Measurements from ENCODE around the gene EML1. TPM values are rescaled to one million over a fixed set of nuclear protein-coding genes. Genes with fewer than 3 reads are reported as not detected.

Gene EML1
- total and polyA plus RNA-seq, 2 of the 13 experiments (the other 11 are each of a cell fraction or from before 2014, with no cell fraction given), result 0.59 to 1.7 TPM

DNA sequence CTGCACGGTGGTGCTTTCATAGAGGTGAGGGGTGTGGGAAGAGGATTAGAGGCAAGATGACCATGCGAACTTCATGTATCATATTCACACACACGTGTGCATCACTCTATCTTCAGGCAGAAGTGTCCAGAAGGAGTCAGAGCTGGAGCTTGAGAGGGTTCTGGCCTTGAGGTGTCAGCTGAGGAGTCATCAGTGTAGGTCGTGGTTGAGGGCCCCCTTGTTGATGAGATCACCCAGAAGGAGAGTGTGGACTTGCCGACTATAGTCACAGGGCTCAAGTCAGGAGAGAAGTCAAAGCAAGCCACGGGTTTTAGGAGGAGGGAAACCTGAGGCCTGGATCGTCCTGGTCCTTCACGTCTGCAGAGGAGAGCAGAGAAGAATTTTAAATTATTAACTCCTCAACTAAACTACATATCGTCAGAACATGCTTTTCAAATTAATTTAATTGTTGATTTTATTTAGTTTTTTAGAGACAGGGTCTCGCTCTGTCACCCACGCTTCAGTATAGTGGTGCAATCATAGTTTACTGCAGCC, 25.4 kb downstream of the EML1 start (continued):
- no peak for TF ChIP-seq YEATS4 (CRISPR knock-in tag; IDR thresholded peaks at IDR 0.05; ENCODE audit: borderline replicate concordance)
- no peak for TF ChIP-seq TBL1XR1 (IDR thresholded peaks at IDR 0.05; ENCODE audit: borderline replicate concordance, low read length, partially characterized antibody)
- TF ChIP-seq, protein P1, sequence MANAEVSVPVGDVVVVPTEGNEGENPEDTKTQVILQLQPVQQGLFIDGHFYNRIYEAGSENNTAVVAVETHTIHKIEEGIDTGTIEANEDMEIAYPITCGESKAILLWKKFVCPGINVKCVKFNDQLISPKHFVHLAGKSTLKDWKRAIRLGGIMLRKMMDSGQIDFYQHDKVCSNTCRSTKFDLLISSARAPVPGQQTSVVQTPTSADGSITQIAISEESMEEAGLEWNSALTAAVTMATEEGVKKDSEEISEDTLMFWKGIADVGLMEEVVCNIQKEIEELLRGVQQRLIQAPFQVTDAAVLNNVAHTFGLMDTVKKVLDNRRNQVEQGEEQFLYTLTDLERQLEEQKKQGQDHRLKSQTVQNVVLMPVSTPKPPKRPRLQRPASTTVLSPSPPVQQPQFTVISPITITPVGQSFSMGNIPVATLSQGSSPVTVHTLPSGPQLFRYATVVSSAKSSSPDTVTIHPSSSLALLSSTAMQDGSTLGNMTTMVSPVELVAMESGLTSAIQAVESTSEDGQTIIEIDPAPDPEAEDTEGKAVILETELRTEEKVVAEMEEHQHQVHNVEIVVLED (CRISPR knock-in tag; IDR thresholded peaks at IDR 0.05; ENCODE audit: borderline replicate concordance), result no peak
- TF ChIP-seq HIVEP1 (CRISPR knock-in tag; IDR thresholded peaks at IDR 0.05), result no peak

DNA sequence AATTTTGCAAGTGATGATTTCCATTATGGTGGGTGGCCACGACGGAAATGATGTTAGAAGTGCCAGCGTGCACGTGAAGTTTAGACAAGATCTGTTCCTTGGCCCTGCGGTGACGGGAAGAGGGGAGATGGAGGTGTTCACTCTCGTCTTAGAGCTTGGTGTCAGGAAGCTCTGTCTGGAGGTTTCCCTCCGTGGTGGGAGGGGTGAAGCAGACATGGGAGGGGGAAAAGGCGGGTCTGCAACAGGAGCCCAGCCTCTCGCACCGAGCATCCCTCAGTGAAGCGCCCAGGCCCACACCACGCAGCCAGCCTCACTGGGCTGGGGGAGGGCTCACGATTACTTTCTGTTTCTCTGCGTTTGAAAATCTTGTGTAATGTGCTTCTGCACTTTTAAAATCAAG, 26.3 kb downstream of the EML1 start:
- H3K4me1 ChIP-seq (ENCODE audit: insufficient read depth, low read length), result no peaks in the 10 kb centered on the region
- BruUV-seq (replicated peaks), result no TSS peak
- no peak overlapping the region for H3K9ac ChIP-seq (ENCODE audit: insufficient read depth, low read depth, low read length)
- H3K27me3 ChIP-seq (ENCODE audit: control insufficient read depth in 1 of 2, insufficient read depth in 2 of 2, low read length in 2 of 2), result no peaks in the 10 kb centered on the region
- no peaks in the 10 kb centered on the region for H3K9me3 ChIP-seq (ENCODE audit: low read length)
- no peak overlapping the region for H3K27ac ChIP-seq (ENCODE audit: extremely low read length, insufficient read depth, low read length)
- no peak overlapping the region for H3K4me3 ChIP-seq (replicated peaks in 1 of 3; ENCODE audit: insufficient read depth in 1 of 3, low read depth in 2 of 3, low read length in 3 of 3)
- 61% methylated on average over 15 of the region's 15 CpGs for WGBS (ENCODE audit: low lambda C conversion rate)
- no peak for DNase-seq (ENCODE audit: low spot score)
- H4K20me1 ChIP-seq (ENCODE audit: insufficient read depth, low read length), result no peaks in the 10 kb centered on the region
- FAIRE-seq, result no peak
- H3K36me3 ChIP-seq (replicated peaks in 1 of 2; ENCODE audit: control insufficient read depth in 1 of 2, insufficient read depth in 2 of 2, low read length in 2 of 2), result no peaks in the 10 kb centered on the region
- no peak for ATAC-seq
- ChIA-PET POLR2A (no interaction called here), CTCF (ENCODE audit: low intra/inter-chr PET ratio, low total read pairs) (no interaction called here)
- no peak overlapping the region for H3K4me2 ChIP-seq (ENCODE audit: low read depth, low read length)
- in situ Hi-C loops (cut with HindIII; ENCODE audit: extremely low pct_ligation_motif_present, low pct_unique_long_range_greater_than_20kb), result no loop called here
- H3K79me2 ChIP-seq (ENCODE audit: insufficient read depth, low read length), result no peaks in the 10 kb centered on the region
- no peak for TF ChIP-seq ZNF766 (CRISPR knock-in tag; IDR thresholded peaks at IDR 0.05; ENCODE audit: borderline replicate concordance)
- TF ChIP-seq MEF2D (CRISPR knock-in tag; IDR thresholded peaks at IDR 0.05), result no peak
- TF ChIP-seq ZNF841 (CRISPR knock-in tag; IDR thresholded peaks at IDR 0.05; ENCODE audit: borderline replicate concordance), result no peak
- no peak for TF ChIP-seq ZNF17 (CRISPR knock-in tag; IDR thresholded peaks at IDR 0.05)
- TF ChIP-seq ZNF253 (CRISPR knock-in tag; IDR thresholded peaks at IDR 0.05; ENCODE audit: borderline replicate concordance), result no peak
- TF ChIP-seq RCOR2 (CRISPR knock-in tag; IDR thresholded peaks at IDR 0.05), result no peak
- TF ChIP-seq ELF1 (CRISPR knock-in tag; IDR thresholded peaks at IDR 0.05), result no peak
- TF ChIP-seq ZNF101 (CRISPR knock-in tag; IDR thresholded peaks at IDR 0.05; ENCODE audit: borderline replicate concordance, low read depth), result no peak
- TF ChIP-seq ZMYM2 (CRISPR knock-in tag; IDR thresholded peaks at IDR 0.05), result no peak
- TF ChIP-seq FOXK1 (CRISPR knock-in tag; IDR thresholded peaks at IDR 0.05; ENCODE audit: borderline replicate concordance, low read depth), result no peak
- no peak for TF ChIP-seq ARNT (IDR thresholded peaks at IDR 0.05)
- no peak for TF ChIP-seq ARNT2 (CRISPR knock-in tag; IDR thresholded peaks at IDR 0.05; ENCODE audit: low read depth)
- no peak for TF ChIP-seq ONECUT2 (CRISPR knock-in tag; IDR thresholded peaks at IDR 0.05)
- TF ChIP-seq ZBTB4 (CRISPR knock-in tag; IDR thresholded peaks at IDR 0.05; ENCODE audit: borderline replicate concordance), result no peak
- TF ChIP-seq ZMAT5 (CRISPR knock-in tag; IDR thresholded peaks at IDR 0.05; ENCODE audit: borderline replicate concordance, low read depth), result no peak
- TF ChIP-seq ZNF431 (CRISPR knock-in tag; IDR thresholded peaks at IDR 0.05; ENCODE audit: borderline replicate concordance, low read depth), result no peak
- no peak for TF ChIP-seq GTF2F1 (IDR thresholded peaks at IDR 0.05; ENCODE audit: low read length)
- no peak overlapping the region for H2AFZ ChIP-seq (ENCODE audit: low read length)
- intact Hi-C loops (cut with micrococcal nuclease; ENCODE audit: unreplicated experiment), result no loop called here
